Activated CD8-positive, alpha-beta T cell treated with anti-CD3 and anti-CD28 coated beads for 36 hours (primary cell): ENCODE measurements around the gene PRSS12. TPM values are rescaled to one million over a fixed set of nuclear protein-coding genes. Genes with fewer than 3 reads are reported as not detected.

Experiments used
- ATAC-seq: fragments of 200-7000 bp; cut with Tn5 transposase; one replicate; pipeline ENCODE4 v1.10.0; 2021; ENCODE audit warnings: mild to moderate bottlenecking, moderate library complexity
- CTCF ChIA-PET: fragments of 350-600 bp; sonication (Branson Sonifier 250); formaldehyde crosslinking; loops from one replicate; lab custom pipeline; 2021; ENCODE audit warnings: antibody characterized with exemption; lab: Charles Lee
- POLR2A ChIA-PET: fragments of 350-600 bp; sonication (Branson Sonifier 250); formaldehyde crosslinking; loops from one replicate; lab custom pipeline; 2021; ENCODE audit warnings: antibody characterized with exemption; lab: Charles Lee
- DNase-seq: peaks from one replicate; pipeline ENCODE4 v3.0.0-alpha.2; 2020
- H3K27ac Mint-ChIP-seq: one replicate; pipeline ENCODE4 v1.8.0; 2021; ENCODE audit warnings: mild to moderate bottlenecking, mixed read lengths
- H3K27me3 Mint-ChIP-seq: one replicate; pipeline ENCODE4 v1.8.0; 2021; ENCODE audit warnings: mixed read lengths
- H3K36me3 Mint-ChIP-seq: one replicate; pipeline ENCODE4 v1.8.0; 2021; ENCODE audit warnings: low read depth, mixed read lengths
- H3K4me1 Mint-ChIP-seq: one replicate; pipeline ENCODE4 v1.8.0; 2021; ENCODE audit warnings: low read depth, mixed read lengths
- H3K4me3 Mint-ChIP-seq: one replicate; pipeline ENCODE4 v1.8.0; 2021; ENCODE audit warnings: mild to moderate bottlenecking, moderate library complexity, mixed read lengths
- H3K9me3 Mint-ChIP-seq: one replicate; pipeline ENCODE4 v1.8.0; 2021; ENCODE audit warnings: mixed read lengths
- CTCF ChIP-seq: fragments of 200-600 bp; IDR thresholded peaks from one replicate; pipeline ENCODE4 v1.8.0; 2022; ENCODE audit warnings: antibody characterized with exemption, mild to moderate bottlenecking
- intact Hi-C: fragments of 100-400 bp; cut with micrococcal nuclease; formaldehyde crosslinking; loops from one replicate; pipeline ENCODE4 v1.10.0; 2022
- total RNA-seq, 2 experiments: library from RNA; stranded (reverse); gene quantifications; one replicate each; pipeline ENCODE4 v1.2.3, GENCODE V29; 2021

The PRSS12 gene
- total RNA-seq, 2 experiments from 2014 or later: not detected

- DNase-seq (no peak), ATAC-seq (no peak)
- Mint-ChIP-seq H3K9me3 (no peaks in the 10 kb centered on the region), H3K4me3 (peak overlapping the region; percentile 43), H3K27ac (no peak overlapping the region), H3K27me3 (peaks cover 69% of the 10 kb centered on the region), H3K4me1 (peaks cover 12% of the 10 kb centered on the region), H3K36me3 (no peaks in the 10 kb centered on the region)
- intact Hi-C loops: no loop called here
- CTCF ChIA-PET: interaction anchor here (0.7 to 3.0 kb wide), 16 partner anchors 9 to 73 kb away, joined by 3 to 24 read pairs (median 4); no protein-coding TSS in a partner anchor
- POLR2A ChIA-PET: no interaction called here
- no peak for TF ChIP-seq CTCF
Observed at GRCh38 chr4:118353534-118354030, 779 bp upstream of the PRSS12 start.

- CTCF ChIA-PET: interaction anchor here (0.7 to 3.0 kb wide), 17 partner anchors 10 to 81 kb away, joined by 3 to 24 read pairs (median 4); no protein-coding TSS in a partner anchor
- H3K4me1 Mint-ChIP-seq: peaks cover 12% of the 10 kb centered on the region
- H3K27ac Mint-ChIP-seq: no peak overlapping the region
- H3K9me3 Mint-ChIP-seq: no peaks in the 10 kb centered on the region
- H3K4me3 Mint-ChIP-seq: peak overlapping the region; percentile 38
- peaks cover 59% of the 10 kb centered on the region for H3K27me3 Mint-ChIP-seq
- ATAC-seq (peak; percentile 27), DNase-seq (peak; percentile 18)
- no peaks in the 10 kb centered on the region for H3K36me3 Mint-ChIP-seq
- no peak for TF ChIP-seq CTCF
- POLR2A ChIA-PET: interaction anchor here (1.0 kb wide), 1 partner anchor 73 kb away, joined by 4 read pairs; no protein-coding TSS in a partner anchor
- intact Hi-C loops: no loop called here
Observed at GRCh38 chr4:118351851-118352827, 664 bp downstream of the PRSS12 start.

GRCh38 chr4:118350961-118351360, 1.8 kb downstream of the PRSS12 start:
- no peaks in the 10 kb centered on the region for H3K9me3 Mint-ChIP-seq
- ChIA-PET CTCF (interaction anchor here (0.7 to 1.9 kb wide), 3 partner anchors 9 to 34 kb away, joined by 3 to 6 read pairs (median 3); no protein-coding TSS in a partner anchor), POLR2A (interaction anchor here (1.0 kb wide), 1 partner anchor 72 kb away, joined by 4 read pairs; no protein-coding TSS in a partner anchor)
- no peak for TF ChIP-seq CTCF
- ATAC-seq (no peak), DNase-seq (no peak)
- H3K4me1 Mint-ChIP-seq: peaks cover 12% of the 10 kb centered on the region
- intact Hi-C loops: no loop called here
- H3K27ac Mint-ChIP-seq: no peak overlapping the region
- H3K36me3 Mint-ChIP-seq: no peaks in the 10 kb centered on the region
- peaks cover 53% of the 10 kb centered on the region for H3K27me3 Mint-ChIP-seq
- no peak overlapping the region for H3K4me3 Mint-ChIP-seq

- ATAC-seq (no peak), DNase-seq (no peak)
- POLR2A ChIA-PET: no interaction called here
- no peaks in the 10 kb centered on the region for H3K9me3 Mint-ChIP-seq
- intact Hi-C loops: no loop called here
- H3K36me3 Mint-ChIP-seq: no peaks in the 10 kb centered on the region
- CTCF ChIA-PET: no interaction called here
- H3K27ac Mint-ChIP-seq: no peak overlapping the region
- no peak overlapping the region for H3K4me3 Mint-ChIP-seq
- H3K4me1 Mint-ChIP-seq: peaks cover 12% of the 10 kb centered on the region
- H3K27me3 Mint-ChIP-seq: peaks cover 40% of the 10 kb centered on the region
- TF ChIP-seq CTCF: no peak
Observed at GRCh38 chr4:118348886-118349285, 3.9 kb downstream of the PRSS12 start.
